NT2/D1 (cell line): ENCODE measurements around the gene CTCF.

Experiments
- SUZ12 ChIP-seq: IDR thresholded peaks from 2 replicates; pipeline ENCODE4 v1.6.1; 2011; ENCODE audit not compliant: insufficient read length, insufficient read depth; ENCODE audit errors: extremely low read depth
- YY1 ChIP-seq: IDR thresholded peaks from 2 replicates; pipeline ENCODE4 v1.6.1; 2011; ENCODE audit not compliant: insufficient read length, insufficient read depth

DNA sequence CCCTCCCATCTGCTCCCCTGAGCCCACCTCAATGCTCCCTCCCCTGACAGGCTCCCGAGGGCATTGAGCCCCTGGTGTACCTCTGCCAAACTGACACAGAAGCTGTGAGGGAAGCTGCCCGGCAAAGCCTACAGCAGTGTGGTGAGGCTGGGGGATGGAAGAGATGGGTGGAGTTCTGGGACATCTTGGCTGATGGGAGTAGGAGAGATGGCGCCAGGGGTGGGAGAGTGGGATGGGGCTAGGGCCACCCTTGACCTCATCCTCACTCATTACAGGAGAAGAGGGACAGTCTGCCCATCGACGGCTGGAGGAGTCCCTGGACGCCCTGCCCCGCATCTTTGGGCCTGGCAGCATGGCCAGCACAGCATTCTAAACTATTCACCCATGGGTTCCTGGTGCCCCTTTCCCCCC lies 16.2 kb upstream of the CTCF start:
- TF ChIP-seq SUZ12 (no peak), YY1 (no peak)
